Central memory CD8-positive, alpha-beta T cell (primary cell): Measurements from ENCODE around the gene NOC4L.

Experiments
- ATAC-seq: fragments of 150-1000 bp; cut with Tn5 transposase; replicated peaks from 2 replicates; pipeline ENCODE4 v1.10.0; 2022; ENCODE audit warnings: mild to moderate bottlenecking, moderate FRiP score, moderate number of reproducible peaks; ENCODE audit not compliant: poor library complexity, severe bottlenecking; ENCODE audit errors: extremely low read depth
- DNase-seq, 2 donors: peaks; one replicate each; pipeline ENCODE4 v3.0.0; 2021; ENCODE audit warnings: low spot score in 2 of 2
- H3K27ac Mint-ChIP-seq: one replicate; pipeline ENCODE4 v1.8.0; 2022; ENCODE audit warnings: low read depth, mild to moderate bottlenecking, moderate library complexity, mixed read lengths
- H3K27me3 Mint-ChIP-seq: one replicate; pipeline ENCODE4 v1.8.0; 2022; ENCODE audit warnings: mixed read lengths
- H3K36me3 Mint-ChIP-seq: one replicate; pipeline ENCODE4 v1.8.0; 2022; ENCODE audit warnings: mild to moderate bottlenecking, moderate library complexity, mixed read lengths; ENCODE audit not compliant: insufficient read depth
- H3K4me1 Mint-ChIP-seq: one replicate; pipeline ENCODE4 v1.8.0; 2022; ENCODE audit warnings: mixed read lengths
- H3K4me3 Mint-ChIP-seq: one replicate; pipeline ENCODE4 v1.8.0; 2022; ENCODE audit warnings: mild to moderate bottlenecking, moderate library complexity, mixed read lengths
- H3K9me3 Mint-ChIP-seq: one replicate; pipeline ENCODE4 v1.8.0; 2022; ENCODE audit warnings: mixed read lengths

Gene NOC4L

GRCh38 chr12:132158677-132159554 lies 14.7 kb downstream of the NOC4L start:
- DNase-seq: no peak
- Mint-ChIP-seq H3K27me3 (no peaks in the 10 kb centered on the region), H3K4me1 (peaks cover 5% of the 10 kb centered on the region), H3K9me3 (no peaks in the 10 kb centered on the region), H3K36me3 (peaks cover 2% of the 10 kb centered on the region), H3K27ac (no peak overlapping the region), H3K4me3 (no peak overlapping the region)
- no peak for ATAC-seq

GRCh38 chr12:132159555-132160003 lies 15.3 kb downstream of the NOC4L start:
- H3K4me1 Mint-ChIP-seq: peaks cover 11% of the 10 kb centered on the region
- peaks cover 2% of the 10 kb centered on the region for H3K36me3 Mint-ChIP-seq
- H3K4me3 Mint-ChIP-seq: no peak overlapping the region
- no peaks in the 10 kb centered on the region for H3K9me3 Mint-ChIP-seq
- DNase-seq (no peak), ATAC-seq (no peak)
- no peaks in the 10 kb centered on the region for H3K27me3 Mint-ChIP-seq
- H3K27ac Mint-ChIP-seq: no peak overlapping the region

DNA sequence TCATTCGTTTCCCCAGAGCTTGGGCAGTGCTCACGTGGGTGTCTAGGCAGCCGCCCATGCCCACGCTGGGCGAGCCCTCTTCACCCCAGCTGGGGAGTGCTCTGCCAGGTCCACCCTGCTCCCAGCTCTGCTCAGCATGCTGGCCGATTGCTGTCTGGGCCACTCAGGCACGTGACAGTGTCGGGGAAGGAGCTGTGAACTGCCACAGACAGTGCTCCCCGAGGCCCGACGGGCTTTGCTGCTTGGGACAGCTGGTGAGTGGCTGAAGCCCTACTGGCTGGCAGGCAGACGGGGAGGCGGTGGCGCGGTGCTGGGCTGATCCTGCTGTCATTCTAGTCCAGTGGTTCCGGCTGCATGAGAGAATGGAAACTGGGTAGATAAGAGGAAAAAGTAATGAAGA lies 15.8 kb downstream of the NOC4L start:
- Mint-ChIP-seq H3K9me3 (no peaks in the 10 kb centered on the region), H3K36me3 (peaks cover 2% of the 10 kb centered on the region), H3K4me3 (no peak overlapping the region), H3K27ac (no peak overlapping the region), H3K27me3 (no peaks in the 10 kb centered on the region), H3K4me1 (peaks cover 11% of the 10 kb centered on the region)
- DNase-seq: no peak
- no peak for ATAC-seq

- no peak for DNase-seq
- H3K4me3 Mint-ChIP-seq: no peak overlapping the region
- H3K27ac Mint-ChIP-seq: no peak overlapping the region
- no peaks in the 10 kb centered on the region for H3K9me3 Mint-ChIP-seq
- H3K4me1 Mint-ChIP-seq: peaks cover 11% of the 10 kb centered on the region
- ATAC-seq: no peak
- H3K36me3 Mint-ChIP-seq: peaks cover 2% of the 10 kb centered on the region
- H3K27me3 Mint-ChIP-seq: no peaks in the 10 kb centered on the region
Measured at GRCh38 chr12:132160601-132161035, 16.4 kb downstream of the NOC4L start.

- no peak for DNase-seq
- Mint-ChIP-seq H3K27ac (no peak overlapping the region), H3K4me3 (no peak overlapping the region), H3K36me3 (peaks cover 2% of the 10 kb centered on the region), H3K27me3 (no peaks in the 10 kb centered on the region), H3K9me3 (no peaks in the 10 kb centered on the region), H3K4me1 (peaks cover 11% of the 10 kb centered on the region)
- no peak for ATAC-seq
Measured at GRCh38 chr12:132161036-132161781, 17.0 kb downstream of the NOC4L start.

DNA sequence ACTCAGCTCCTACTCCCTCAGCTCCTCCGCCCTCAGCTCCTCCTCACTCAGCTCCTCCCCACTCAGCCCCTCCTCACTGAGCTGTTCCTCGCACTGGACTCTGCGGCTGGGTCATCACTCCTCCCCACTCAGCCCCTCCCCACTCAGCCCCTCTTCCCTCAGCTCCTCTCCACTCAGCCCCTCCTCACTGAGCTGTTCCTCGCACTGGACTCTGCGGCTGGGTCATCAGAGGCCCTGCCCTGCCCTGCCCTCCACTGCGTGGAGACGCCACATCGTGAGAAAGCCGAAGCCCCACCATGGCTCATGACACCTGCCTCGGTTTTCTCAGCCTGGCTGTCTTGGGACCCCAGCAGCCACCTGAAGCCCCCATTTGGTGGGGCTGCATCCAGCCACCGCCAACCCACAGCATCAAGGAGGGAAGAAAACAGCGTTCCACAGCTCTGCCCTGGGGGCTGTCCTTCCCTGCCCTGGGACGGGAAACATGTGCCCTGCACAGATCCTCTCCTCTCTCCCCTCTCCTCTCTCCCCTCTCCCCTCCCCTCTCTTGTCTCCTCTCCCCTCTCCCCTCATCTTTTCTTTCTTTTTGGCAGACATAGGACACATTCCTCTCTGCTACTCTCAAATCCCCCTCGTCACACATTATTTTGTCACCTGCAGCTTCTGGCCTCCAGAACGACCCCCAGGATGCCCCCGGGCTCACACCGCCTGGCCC lies 17.7 kb downstream of the NOC4L start:
- peaks cover 2% of the 10 kb centered on the region for H3K36me3 Mint-ChIP-seq
- H3K27ac Mint-ChIP-seq: no peak overlapping the region
- no peaks in the 10 kb centered on the region for H3K9me3 Mint-ChIP-seq
- no peaks in the 10 kb centered on the region for H3K27me3 Mint-ChIP-seq
- ATAC-seq (no peak), DNase-seq (no peak)
- no peak overlapping the region for H3K4me3 Mint-ChIP-seq
- H3K4me1 Mint-ChIP-seq: peaks cover 11% of the 10 kb centered on the region

DNA sequence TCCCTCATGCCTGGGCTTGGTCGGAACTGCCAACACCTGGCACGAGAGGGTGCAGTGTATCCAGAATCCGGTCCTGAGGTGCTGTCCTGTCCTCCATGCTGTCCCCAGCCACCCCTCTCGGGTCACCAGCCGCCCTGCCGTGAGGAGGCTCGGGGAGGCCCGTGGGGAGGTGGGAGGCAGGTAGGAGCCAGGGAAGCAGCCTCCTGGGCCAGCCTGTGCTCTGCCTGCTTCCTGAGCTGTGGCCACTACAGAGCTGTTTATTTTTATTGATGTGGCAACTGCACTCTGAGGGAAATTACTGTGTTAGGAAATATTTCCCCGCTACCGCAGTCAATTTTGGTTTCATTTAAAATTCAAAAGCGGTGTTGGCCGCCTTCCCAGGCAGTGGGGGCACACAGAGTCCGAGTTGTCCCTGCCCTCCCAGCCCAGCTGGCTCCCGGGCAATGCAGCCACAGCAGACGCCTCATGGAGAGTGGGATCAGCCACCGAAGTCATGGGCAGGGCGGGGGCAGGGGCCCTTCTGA lies 18.3 kb downstream of the NOC4L start:
- no peak overlapping the region for H3K4me3 Mint-ChIP-seq
- peaks cover 2% of the 10 kb centered on the region for H3K36me3 Mint-ChIP-seq
- no peak overlapping the region for H3K27ac Mint-ChIP-seq
- DNase-seq: no peak
- peak; percentile 70 for ATAC-seq
- H3K4me1 Mint-ChIP-seq: peaks cover 11% of the 10 kb centered on the region
- no peaks in the 10 kb centered on the region for H3K27me3 Mint-ChIP-seq
- no peaks in the 10 kb centered on the region for H3K9me3 Mint-ChIP-seq

- no peak overlapping the region for H3K27ac Mint-ChIP-seq
- peak overlapping the region; percentile 49 for H3K4me3 Mint-ChIP-seq
- H3K4me1 Mint-ChIP-seq: peaks cover 11% of the 10 kb centered on the region
- DNase-seq (no peak), ATAC-seq (no peak)
- H3K9me3 Mint-ChIP-seq: no peaks in the 10 kb centered on the region
- H3K36me3 Mint-ChIP-seq: peaks cover 2% of the 10 kb centered on the region
- no peaks in the 10 kb centered on the region for H3K27me3 Mint-ChIP-seq
Measured at GRCh38 chr12:132163041-132163910, 19.0 kb downstream of the NOC4L start.

DNA sequence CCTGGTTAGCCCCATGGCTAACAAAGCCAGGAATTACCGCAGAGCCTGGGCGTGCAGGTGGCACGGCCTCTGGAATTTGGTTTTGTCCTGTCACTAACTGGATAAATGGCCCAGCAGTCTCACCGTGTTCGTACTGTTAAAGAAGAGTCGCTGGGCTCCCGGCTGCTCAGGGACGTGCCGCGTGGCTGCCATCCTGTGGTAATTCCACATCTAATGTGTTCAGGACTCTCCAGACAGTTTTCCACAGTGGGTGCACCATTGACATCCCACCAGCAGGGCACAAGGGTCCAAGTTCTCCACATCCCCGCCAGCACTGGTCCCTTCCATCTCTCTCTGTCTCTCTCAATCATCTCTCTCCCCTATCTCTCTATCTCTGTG lies 19.6 kb downstream of the NOC4L start:
- Mint-ChIP-seq H3K9me3 (no peaks in the 10 kb centered on the region), H3K36me3 (peaks cover 2% of the 10 kb centered on the region), H3K4me1 (peaks cover 11% of the 10 kb centered on the region), H3K27me3 (no peaks in the 10 kb centered on the region), H3K27ac (no peak overlapping the region), H3K4me3 (peak overlapping the region; percentile 0)
- no peak for ATAC-seq
- DNase-seq: no peak

- ATAC-seq: no peak
- Mint-ChIP-seq H3K9me3 (no peaks in the 10 kb centered on the region), H3K27me3 (no peaks in the 10 kb centered on the region), H3K4me3 (peak overlapping the region; percentile 0), H3K36me3 (peaks cover 2% of the 10 kb centered on the region), H3K4me1 (peaks cover 11% of the 10 kb centered on the region), H3K27ac (no peak overlapping the region)
- DNase-seq: no peak
Measured at GRCh38 chr12:132164426-132164825, 20.2 kb downstream of the NOC4L start.

DNA sequence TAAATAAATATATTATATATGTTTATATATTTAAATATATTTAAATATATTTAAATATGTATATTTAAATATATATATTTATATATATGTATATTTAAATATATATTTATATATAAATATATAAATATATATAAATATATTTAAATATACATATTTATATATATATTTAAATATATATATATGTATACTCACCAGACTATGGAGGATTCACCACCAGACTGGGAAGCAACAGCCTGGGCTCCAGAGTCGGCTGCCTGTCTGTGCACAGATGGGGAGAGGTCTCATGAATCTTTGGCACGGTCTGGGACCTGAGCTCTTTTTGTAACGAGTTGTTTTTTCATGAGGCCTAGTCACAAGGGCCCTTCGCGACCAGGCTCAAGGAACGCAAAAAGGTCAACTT lies 21.3 kb downstream of the NOC4L start:
- peaks cover 11% of the 10 kb centered on the region for H3K4me1 Mint-ChIP-seq
- H3K4me3 Mint-ChIP-seq: no peak overlapping the region
- DNase-seq (no peak), ATAC-seq (no peak)
- H3K27me3 Mint-ChIP-seq: no peaks in the 10 kb centered on the region
- no peak overlapping the region for H3K27ac Mint-ChIP-seq
- no peaks in the 10 kb centered on the region for H3K9me3 Mint-ChIP-seq
- H3K36me3 Mint-ChIP-seq: peaks cover 2% of the 10 kb centered on the region

DNA sequence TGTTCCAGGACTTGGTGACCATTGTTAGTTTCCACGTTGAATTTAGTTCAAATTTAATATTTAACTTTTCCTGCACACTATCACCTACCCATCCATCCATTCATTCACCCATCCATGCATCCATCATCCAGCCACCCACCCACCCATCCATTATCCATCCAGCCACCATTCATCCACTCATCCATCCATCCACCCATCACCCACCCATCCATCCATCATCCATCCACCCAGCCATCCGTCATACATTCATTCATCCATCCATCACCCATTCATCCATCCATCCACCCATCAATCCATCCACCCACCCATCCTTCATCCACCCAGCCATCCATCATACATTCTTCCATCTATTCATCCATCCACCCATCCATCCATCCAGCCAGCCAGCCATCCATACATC lies 21.8 kb downstream of the NOC4L start:
- DNase-seq (no peak), ATAC-seq (no peak)
- Mint-ChIP-seq H3K4me1 (peaks cover 11% of the 10 kb centered on the region), H3K27ac (no peak overlapping the region), H3K9me3 (no peaks in the 10 kb centered on the region), H3K27me3 (no peaks in the 10 kb centered on the region), H3K4me3 (no peak overlapping the region), H3K36me3 (peaks cover 2% of the 10 kb centered on the region)
